Cardiac fibroblast (primary cell): Measurements from ENCODE around the gene INAFM2.

Source experiments
- DNase-seq, 2 donors: peaks; one replicate each; pipeline versions ENCODE4 v3.0.0 to v3.0.0-alpha.2; 2010; ENCODE audit warnings: low read depth in 2 of 2
- H3K4me3 ChIP-seq, 2 donors: replicated peaks in 1 of 2; 1 replicate in 1 of 2; 2 replicates in 1 of 2; pipeline ENCODE4 v1.5.1; 2011; ENCODE audit warnings: low read depth in 2 of 2, low read length in 2 of 2, mild to moderate bottlenecking in 2 of 2, moderate library complexity in 1 of 2
- TF ChIP-seq, protein P1 (sequence below): IDR thresholded peaks from one replicate; pipeline ENCODE4 v1.5.1; 2011; ENCODE audit warnings: low read depth, mild to moderate bottlenecking, low read length, inconsistent platforms

Gene INAFM2

DNA sequence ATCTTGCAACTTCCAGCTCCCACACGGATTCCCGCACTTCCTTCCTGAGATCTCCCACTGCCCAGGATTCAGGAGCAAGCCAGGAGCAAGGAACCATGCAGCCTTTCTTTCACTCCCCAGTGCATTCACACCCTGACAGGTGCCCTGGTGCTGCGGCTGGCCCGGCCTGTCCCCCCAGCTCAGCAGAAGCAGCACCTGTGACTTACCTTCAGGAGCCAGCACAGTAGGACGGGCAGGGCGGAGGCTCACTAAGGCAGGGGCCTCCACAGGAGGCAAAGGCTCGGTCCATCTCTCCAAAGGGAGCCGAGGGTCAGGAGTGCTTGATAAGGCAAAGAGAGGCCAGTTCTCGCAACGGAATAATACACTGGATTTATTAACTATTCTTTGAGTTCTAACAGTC is 45.5 kb upstream of the INAFM2 start:
- TF ChIP-seq, protein P1, sequence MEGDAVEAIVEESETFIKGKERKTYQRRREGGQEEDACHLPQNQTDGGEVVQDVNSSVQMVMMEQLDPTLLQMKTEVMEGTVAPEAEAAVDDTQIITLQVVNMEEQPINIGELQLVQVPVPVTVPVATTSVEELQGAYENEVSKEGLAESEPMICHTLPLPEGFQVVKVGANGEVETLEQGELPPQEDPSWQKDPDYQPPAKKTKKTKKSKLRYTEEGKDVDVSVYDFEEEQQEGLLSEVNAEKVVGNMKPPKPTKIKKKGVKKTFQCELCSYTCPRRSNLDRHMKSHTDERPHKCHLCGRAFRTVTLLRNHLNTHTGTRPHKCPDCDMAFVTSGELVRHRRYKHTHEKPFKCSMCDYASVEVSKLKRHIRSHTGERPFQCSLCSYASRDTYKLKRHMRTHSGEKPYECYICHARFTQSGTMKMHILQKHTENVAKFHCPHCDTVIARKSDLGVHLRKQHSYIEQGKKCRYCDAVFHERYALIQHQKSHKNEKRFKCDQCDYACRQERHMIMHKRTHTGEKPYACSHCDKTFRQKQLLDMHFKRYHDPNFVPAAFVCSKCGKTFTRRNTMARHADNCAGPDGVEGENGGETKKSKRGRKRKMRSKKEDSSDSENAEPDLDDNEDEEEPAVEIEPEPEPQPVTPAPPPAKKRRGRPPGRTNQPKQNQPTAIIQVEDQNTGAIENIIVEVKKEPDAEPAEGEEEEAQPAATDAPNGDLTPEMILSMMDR = no peak
- DNase-seq = no peak
- H3K4me3 ChIP-seq = no peak overlapping the region

DNA sequence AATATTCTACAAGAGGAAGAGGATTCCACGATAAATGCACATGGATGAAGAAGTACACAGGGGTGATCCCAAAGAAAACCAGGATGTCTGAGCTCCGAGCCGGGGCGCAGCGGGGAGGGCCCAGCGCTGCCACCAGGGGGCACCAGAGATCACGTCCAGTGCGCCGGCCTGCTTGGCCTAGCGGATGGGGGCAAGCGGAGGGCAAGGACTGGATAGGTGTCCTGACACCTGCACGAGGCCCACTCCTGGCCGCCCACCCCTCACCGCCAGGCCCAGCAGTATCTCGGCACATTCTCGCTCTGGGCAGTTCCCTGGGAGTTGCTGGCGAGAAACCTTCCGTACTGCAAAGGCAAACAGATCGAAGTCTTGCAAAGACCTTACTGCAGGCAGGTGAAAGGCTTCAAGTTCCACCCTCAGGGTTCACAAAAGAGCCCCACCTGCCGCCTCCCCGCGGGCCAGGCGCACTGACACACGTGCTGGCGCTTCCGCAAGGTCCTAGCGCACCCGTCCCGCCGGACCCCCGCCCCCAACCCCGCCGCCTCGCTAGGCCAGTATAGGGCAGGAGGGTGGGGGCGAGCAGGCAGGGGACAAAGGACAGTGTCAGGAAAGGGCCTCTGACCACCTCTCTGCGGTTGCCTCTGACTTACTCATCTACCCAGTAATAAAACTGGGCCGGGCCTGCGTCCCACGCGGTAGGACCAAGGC is 43.9 kb upstream of the INAFM2 start:
- H3K4me3 ChIP-seq = no peak overlapping the region
- TF ChIP-seq, protein P1 = peak; percentile 98
- peak; percentile 60 to 63 for DNase-seq

DNA sequence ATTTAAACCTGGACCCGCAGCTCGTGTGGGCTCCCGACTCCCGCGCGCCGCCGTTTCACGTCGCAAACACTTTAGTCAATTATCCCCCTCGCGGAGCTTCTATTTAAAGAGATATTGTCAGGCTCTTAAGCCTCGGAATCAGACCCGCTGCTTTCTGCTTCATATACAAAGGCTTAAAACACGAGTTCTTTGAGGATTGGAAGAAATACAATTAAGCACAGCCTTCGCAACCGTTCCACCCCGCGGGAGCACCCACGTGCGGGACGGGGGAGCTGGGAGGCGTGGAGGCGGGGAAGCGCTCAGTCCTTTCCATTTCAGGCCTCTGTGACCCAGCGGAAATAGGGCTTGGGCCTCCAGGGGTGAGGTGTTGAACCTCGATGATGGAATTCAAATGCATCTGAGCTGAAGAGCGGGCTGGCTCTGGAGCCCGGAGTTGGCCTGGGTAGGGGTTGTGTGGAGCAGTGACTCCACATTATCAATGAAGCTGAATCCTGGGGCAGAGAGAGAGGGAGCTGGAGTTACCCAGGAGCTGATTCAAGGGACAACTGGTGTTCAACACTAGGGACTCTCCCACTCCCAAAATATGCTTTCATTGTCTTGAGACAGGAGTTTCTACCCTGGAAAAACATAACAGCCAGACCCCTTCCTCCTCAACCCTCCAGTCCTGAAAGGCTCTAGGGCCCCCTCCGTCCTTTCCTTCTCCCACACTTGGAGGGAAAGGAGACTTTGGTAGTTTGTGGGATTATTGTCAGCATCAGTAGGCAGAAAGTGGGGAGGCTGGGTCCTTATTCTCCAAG is 43.0 kb upstream of the INAFM2 start:
- no peak for DNase-seq
- TF ChIP-seq, protein P1 = no peak
- H3K4me3 ChIP-seq = no peak overlapping the region

DNA sequence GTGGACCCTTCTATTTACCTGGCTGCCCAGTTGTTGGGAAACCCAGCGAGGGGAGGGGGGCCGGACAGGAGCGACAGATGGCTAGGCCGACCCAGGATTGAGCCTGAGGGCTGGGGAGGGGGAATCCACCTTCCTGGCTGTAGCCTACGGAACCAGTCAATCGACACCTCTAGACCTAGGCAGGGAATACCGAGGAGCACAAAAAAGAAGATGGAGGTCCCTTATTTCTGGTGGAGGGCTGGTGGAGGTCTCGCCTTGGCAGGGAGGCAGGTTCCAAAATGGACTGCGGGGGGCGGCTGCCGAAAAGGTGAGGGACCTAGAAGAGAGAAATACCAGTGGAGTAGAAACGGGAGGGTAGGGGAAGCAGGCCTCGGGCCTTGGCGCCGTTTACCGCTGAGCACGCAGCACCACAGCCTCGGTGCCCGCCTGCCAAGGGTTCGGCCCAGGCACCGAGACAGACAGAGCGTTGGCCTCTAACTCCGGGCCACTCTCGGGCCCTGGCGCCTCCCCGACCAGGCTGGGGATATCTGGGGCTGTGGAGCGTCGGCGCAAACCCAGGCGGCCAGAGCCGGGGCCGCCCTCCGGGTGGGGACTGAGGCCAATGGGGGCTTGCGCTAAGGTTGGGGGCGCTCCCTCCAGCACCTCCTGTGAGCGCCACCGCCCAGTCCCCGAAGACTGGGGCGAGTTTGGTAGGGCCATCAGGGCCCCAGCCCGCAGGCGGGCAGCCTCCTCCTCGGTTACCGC is 42.3 kb upstream of the INAFM2 start:
- no peak overlapping the region for H3K4me3 ChIP-seq
- no peak for DNase-seq
- TF ChIP-seq, protein P1 = no peak

DNA sequence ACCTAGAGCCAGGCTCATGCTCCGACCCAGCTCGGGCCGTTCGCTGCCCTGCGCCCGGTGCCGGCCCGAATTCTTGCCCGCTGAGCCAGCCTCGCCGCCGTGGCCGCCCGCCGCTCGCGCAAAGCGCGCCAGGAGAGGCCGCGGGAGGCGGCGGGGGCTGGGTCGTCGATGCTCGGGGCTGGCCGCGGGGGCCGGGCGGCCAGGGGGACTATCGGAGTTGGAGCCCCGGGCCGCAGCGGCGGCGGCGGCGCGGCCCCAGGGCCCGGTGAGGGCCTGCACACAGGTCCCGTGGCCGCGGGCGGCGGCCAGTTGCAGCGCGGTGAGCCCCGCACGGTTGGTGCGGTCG is 41.7 kb upstream of the INAFM2 start:
- DNase-seq = no peak
- peak overlapping the region in 1 of 2 donors; percentile 33 for H3K4me3 ChIP-seq
- TF ChIP-seq, protein P1 = no peak

DNA sequence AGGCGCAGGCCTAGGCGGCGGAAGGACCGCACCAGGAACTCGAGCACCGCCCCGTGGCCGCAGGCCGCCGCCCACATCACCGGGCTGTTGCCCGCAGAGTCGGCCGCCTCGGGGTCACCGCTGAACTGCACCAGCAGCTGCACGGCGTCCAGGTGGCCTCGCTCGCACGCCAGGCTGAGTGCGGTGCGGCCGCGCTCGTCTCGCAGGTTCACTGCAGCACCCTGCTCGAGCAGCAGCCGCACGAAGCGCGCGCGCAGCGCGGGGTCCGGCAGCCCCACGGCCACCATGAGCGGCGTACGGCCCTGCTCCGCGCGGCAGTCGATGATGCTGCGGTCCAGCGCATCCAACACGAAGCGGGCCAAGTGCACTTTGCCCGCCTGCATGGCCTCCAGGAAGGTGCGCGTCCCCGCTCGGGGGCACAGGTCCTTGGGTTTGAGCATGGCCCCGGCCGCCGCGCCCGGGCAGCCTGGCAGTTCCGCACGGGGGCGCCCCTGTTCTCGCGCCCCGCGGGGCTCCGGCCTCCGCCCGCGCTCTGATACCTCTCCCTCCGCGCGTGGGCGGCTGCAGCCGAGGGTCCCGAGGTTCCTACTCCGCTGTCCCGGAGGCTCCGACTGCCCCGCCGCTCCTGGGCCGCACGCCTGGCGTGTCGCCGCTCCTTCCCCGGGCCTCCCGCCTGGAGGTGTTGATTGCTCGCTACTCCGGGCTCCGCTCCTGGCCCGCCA is 41.2 kb upstream of the INAFM2 start:
- H3K4me3 ChIP-seq = peak overlapping the region; percentile 33 to 37
- peak in 1 of 2 donors; percentile 24 for DNase-seq
- TF ChIP-seq, protein P1 = no peak
